PC-9 (cell line): Measurements from ENCODE around the gene CCDC88C.

Experiments
- CTCF ChIP-seq: fragments of 200-600 bp; sonication (generic); conservative IDR thresholded peaks from 2 replicates; pipeline ENCODE4 v1.6.1; 2017; ENCODE audit warnings: mixed run types, antibody characterized with exemption, mild to moderate bottlenecking, moderate library complexity
- EZH2 ChIP-seq: fragments of 200-600 bp; sonication (generic); IDR thresholded peaks from 2 replicates; pipeline ENCODE4 v1.8.0; 2017; ENCODE audit warnings: antibody characterized with exemption, low read depth

GRCh38 chr14:91385697-91386096, 31.9 kb downstream of the CCDC88C start:
- no peak for TF ChIP-seq CTCF
- no peak for TF ChIP-seq EZH2
